H1 (cell line): ENCODE results near the gene PXDC1. TPM values are rescaled to one million over a fixed set of nuclear protein-coding genes. Genes with fewer than 3 reads are reported as not detected.
A peak's percentile ranks its signal among the peaks of the same experiment; 100 is the strongest.

Source experiments
- CTCF ChIA-PET: fragments of 300-600 bp; sonication (Branson Sonifier 250); formaldehyde crosslinking; loops from one replicate; lab custom pipeline; 2021; ENCODE audit not compliant: partially characterized antibody; lab: Charles Lee
- POLR2A ChIA-PET: fragments of 300-600 bp; sonication (Branson Sonifier 250); formaldehyde crosslinking; loops from one replicate; lab custom pipeline; 2021; ENCODE audit warnings: inconsistent platforms; ENCODE audit not compliant: partially characterized antibody; lab: Charles Lee
- DNase-seq, 2 experiments: peaks; one replicate each; pipeline versions ENCODE4 v3.0.0 to v3.0.0-alpha.2; 2010 to 2022; ENCODE audit warnings: low spot score in 2 of 2, low read depth in 1 of 2, mixed read lengths in 1 of 2
- FAIRE-seq: peaks from 2 replicates; lab custom pipeline; 2011; peaks lifted over from hg19 to GRCh38; lab: Jason Lieb, UNC
- H2AFZ ChIP-seq: 2 replicates; pipeline ENCODE4 v1.8.1; 2012; ENCODE audit warnings: low read length, inconsistent platforms
- H2AK5ac ChIP-seq: 2 replicates; pipeline ENCODE4 v1.6.1; 2013; ENCODE audit warnings: low read depth, low read length
- H2BK120ac ChIP-seq: replicated peaks from 2 replicates; pipeline ENCODE3; 2013; ENCODE audit warnings: low read depth, low read length, inconsistent platforms
- H2BK12ac ChIP-seq: 2 replicates; pipeline ENCODE4 v1.6.1; 2013; ENCODE audit warnings: low read depth, low read length
- H2BK15ac ChIP-seq: 2 replicates; pipeline ENCODE4 v1.6.1; 2013; ENCODE audit warnings: low read length
- H2BK20ac ChIP-seq: 2 replicates; pipeline ENCODE4 v1.6.1; 2013; ENCODE audit warnings: low read length
- H2BK5ac ChIP-seq: 2 replicates; pipeline ENCODE4 v1.6.1; 2013; ENCODE audit warnings: low read depth, low read length
- H3K14ac ChIP-seq: 2 replicates; pipeline ENCODE4 v1.6.1; 2013; ENCODE audit warnings: inconsistent platforms; ENCODE audit not compliant: insufficient read length
- H3K18ac ChIP-seq: 2 replicates; pipeline ENCODE4 v1.6.1; 2013; ENCODE audit warnings: low read length; ENCODE audit errors: extremely low read depth
- H3K23ac ChIP-seq: 2 replicates; pipeline ENCODE4 v1.6.1; 2013; ENCODE audit warnings: inconsistent platforms; ENCODE audit not compliant: insufficient read length
- H3K23me2 ChIP-seq: 2 replicates; pipeline ENCODE4 v1.6.1; 2013; ENCODE audit warnings: low read depth, low read length
- H3K27ac ChIP-seq: 2 replicates; pipeline ENCODE4 v1.6.1; 2011; ENCODE audit warnings: low read depth, low read length, inconsistent platforms
- H3K27me3 ChIP-seq, 4 experiments: replicated peaks in 1 of 4; 1 replicate in 1 of 4; 2 replicates in 3 of 4; pipeline versions ENCODE4 v1.6.1 to v1.8.1; 2011 to 2013; ENCODE audit warnings: low read length in 3 of 4, mild to moderate bottlenecking in 3 of 4, inconsistent platforms in 2 of 4, mixed read lengths in 2 of 4, moderate library complexity in 1 of 4; ENCODE audit not compliant: control insufficient read depth in 3 of 4, insufficient read depth in 3 of 4; ENCODE audit errors: extremely low read depth in 1 of 4
- H3K36me3 ChIP-seq, 4 experiments: 2 replicates each; pipeline versions ENCODE4 v1.6.1 to v1.8.1; 2011 to 2013; ENCODE audit warnings: mild to moderate bottlenecking in 4 of 4, low read length in 3 of 4, moderate library complexity in 2 of 4, control low read depth in 1 of 4, inconsistent platforms in 1 of 4; ENCODE audit not compliant: insufficient read depth in 4 of 4, control insufficient read depth in 2 of 4
- H3K4ac ChIP-seq: replicated peaks from 2 replicates; pipeline ENCODE3; 2013; ENCODE audit warnings: low read length, low read depth, mixed read lengths, inconsistent platforms; ENCODE audit not compliant: insufficient read length
- H3K4me1 ChIP-seq, 4 experiments: replicated peaks in 1 of 4; 1 replicate in 1 of 4; 2 replicates in 3 of 4; pipeline versions ENCODE4 v1.6.1 to v1.8.1; 2011 to 2013; ENCODE audit warnings: low read length in 3 of 4, inconsistent platforms in 2 of 4, mixed read lengths in 1 of 4; ENCODE audit not compliant: insufficient read depth in 4 of 4, control insufficient read depth in 3 of 4
- H3K4me2 ChIP-seq, 2 experiments: 2 replicates each; pipeline versions ENCODE4 v1.6.1 to v1.8.1; 2011 to 2013; ENCODE audit warnings: low read depth in 2 of 2, low read length in 2 of 2, control low read depth in 1 of 2, inconsistent platforms in 1 of 2, mild to moderate bottlenecking in 1 of 2; ENCODE audit not compliant: insufficient read depth in 1 of 2
- H3K4me3 ChIP-seq, 4 experiments: fragments of 200-600, 300-600 bp in 1 of 4; sonication (generic), shearing (Covaris generic), sonication (Bioruptor Twin) in 1 of 4; 2 replicates each; pipeline versions ENCODE4 v1.5.1 to v1.8.1; 2011 to 2016; ENCODE audit warnings: low read length in 4 of 4, low read depth in 3 of 4, control low read depth in 2 of 4, inconsistent platforms in 2 of 4, mild to moderate bottlenecking in 2 of 4, mixed read lengths in 1 of 4, moderate library complexity in 1 of 4; ENCODE audit not compliant: insufficient read depth in 2 of 4; ENCODE audit errors: extremely low read depth in 1 of 4
- H3K56ac ChIP-seq: replicated peaks from 2 replicates; pipeline ENCODE3; 2013; ENCODE audit warnings: low read depth, mild to moderate bottlenecking, mixed read lengths, low read length, inconsistent platforms; ENCODE audit not compliant: insufficient read length
- H3K79me1 ChIP-seq: 2 replicates; pipeline ENCODE4 v1.6.1; 2013; ENCODE audit warnings: low read depth, low read length, control low read depth
- H3K79me2 ChIP-seq, 2 experiments: 2 replicates each; pipeline versions ENCODE4 v1.6.1 to v1.8.1; 2012 to 2013; ENCODE audit warnings: low read length in 2 of 2, mild to moderate bottlenecking in 2 of 2, inconsistent platforms in 1 of 2; ENCODE audit not compliant: insufficient read depth in 2 of 2, control insufficient read depth in 1 of 2
- H3K9ac ChIP-seq, 4 experiments: replicated peaks in 1 of 4; 1 replicate in 1 of 4; 2 replicates in 3 of 4; pipeline versions ENCODE4 v1.6.1 to v1.8.1; 2011 to 2013; ENCODE audit warnings: low read depth in 3 of 4, low read length in 3 of 4, control low read depth in 2 of 4, mild to moderate bottlenecking in 2 of 4, moderate library complexity in 2 of 4, inconsistent platforms in 1 of 4; ENCODE audit errors: extremely low read depth in 1 of 4
- H3K9me3 ChIP-seq, 2 experiments: 2 replicates each; pipeline versions ENCODE4 v1.6.1 to v1.8.1; 2012 to 2013; ENCODE audit warnings: mild to moderate bottlenecking in 2 of 2, moderate library complexity in 2 of 2, control low read depth in 1 of 2, inconsistent platforms in 1 of 2, low read depth in 1 of 2, low read length in 1 of 2, mixed read lengths in 1 of 2; ENCODE audit not compliant: insufficient read depth in 2 of 2
- H4K20me1 ChIP-seq, 2 experiments: replicated peaks in 1 of 2; 2 replicates each; pipeline versions ENCODE3 to v1.8.1; 2011 to 2013; ENCODE audit warnings: inconsistent platforms in 2 of 2, low read length in 2 of 2, mild to moderate bottlenecking in 1 of 2; ENCODE audit not compliant: insufficient read depth in 2 of 2, control insufficient read depth in 1 of 2
- H4K5ac ChIP-seq: 2 replicates; pipeline ENCODE4 v1.6.1; 2013; ENCODE audit warnings: low read length, low read depth, mixed read lengths, inconsistent platforms; ENCODE audit not compliant: insufficient read length
- H4K8ac ChIP-seq: 2 replicates; pipeline ENCODE4 v1.8.0; 2013; ENCODE audit warnings: mild to moderate bottlenecking, moderate library complexity, low read length, inconsistent platforms; ENCODE audit not compliant: insufficient read depth; ENCODE audit errors: extremely low read depth
- H4K91ac ChIP-seq: replicated peaks from 2 replicates; pipeline ENCODE3; 2013; ENCODE audit warnings: low read length, mixed read lengths, inconsistent platforms; ENCODE audit not compliant: insufficient read length
- HDAC2 ChIP-seq, 2 experiments: fragments of 300-600 bp in 1 of 2; sonication (generic) in 1 of 2; IDR thresholded peaks; 2 replicates each; pipeline ENCODE4 v1.6.1; 2011 to 2012; ENCODE audit warnings: low read depth in 2 of 2, low read length in 2 of 2, mild to moderate bottlenecking in 2 of 2, moderate library complexity in 2 of 2, borderline replicate concordance in 1 of 2, inconsistent platforms in 1 of 2
- JUN ChIP-seq: IDR thresholded peaks from 2 replicates; pipeline ENCODE4 v1.6.1; 2011; ENCODE audit warnings: low read depth, mild to moderate bottlenecking, improper control_type of control experiment, low read length
- KDM1A ChIP-seq: fragments of 200-600, 300-600 bp; sonication (generic); IDR thresholded peaks from 2 replicates; pipeline ENCODE4 v1.7.1; 2016; ENCODE audit warnings: mild to moderate bottlenecking, low read length, borderline replicate concordance
- SRF ChIP-seq: IDR thresholded peaks from 2 replicates; pipeline ENCODE4 v1.6.1; 2011; ENCODE audit warnings: mild to moderate bottlenecking, low read depth, low read length, moderate library complexity
- TCF12 ChIP-seq: IDR thresholded peaks from 2 replicates; pipeline ENCODE4 v1.6.1; 2011; ENCODE audit warnings: low read depth, mild to moderate bottlenecking, low read length
- WGBS, 2 experiments: shearing (Covaris generic) in 1 of 2; methylation state at CpG; one replicate each; pipeline versions ENCODE4 v1.1.6 to v1.1.7; 2013 to 2015; ENCODE audit warnings: low lambda C conversion rate in 2 of 2, mixed read lengths in 2 of 2, inconsistent platforms in 1 of 2, low coverage in 1 of 2, missing lambda C conversion rate in 1 of 2; ENCODE audit not compliant: insufficient replicate concordance in 2 of 2, insufficient coverage in 1 of 2, insufficient read length in 1 of 2; ENCODE audit errors: extremely low coverage in 1 of 2, missing lambda C conversion rate in 1 of 2; 5-methylcytosine and 5-hydroxymethylcytosine counted together
- polyA plus RNA-seq, 7 experiments: library from polyadenylated mRNA; depleted of rRNA in 3 of 7; stranded (reverse) in 5 of 7; unstranded in 2 of 7; fragments of >200 nt in 5 of 7; fragments of 200-250 nt in 2 of 7; gene quantifications; 1 replicate in 5 of 7; 2 replicates in 1 of 7; 4 replicates in 1 of 7; pipeline versions ENCODE4 v1.2.1 to v1.2.3, GENCODE V29; 2011 to 2013; ENCODE audit warnings: missing spikeins in 2 of 7, mixed read lengths in 2 of 7
- total RNA-seq: library from RNA; stranded (reverse); fragmentation: NEBNext Ultra II Directional; extraction: Animal tissue kit (Norgen Biotek cat#: 25700); gene quantifications from 2 replicates; pipeline ENCODE4 v1.2.1, GENCODE V29; 2021

Gene PXDC1
- total and polyA plus RNA-seq, 2 of the 8 experiments (the other 6 are each of a cell fraction or from before 2014, with no cell fraction given), result 1.7 to 2.0 TPM

- no peak overlapping the region for H3K27ac ChIP-seq
- H2BK20ac ChIP-seq, result no peak overlapping the region
- FAIRE-seq (peak; percentile 75), DNase-seq (no peak)
- no peak overlapping the region for H2AFZ ChIP-seq
- no peak overlapping the region for H3K56ac ChIP-seq
- H3K9ac ChIP-seq, result no peak overlapping the region
- H3K4me2 ChIP-seq, result peak overlapping the region; percentile 53 to 61
- H3K4me1 ChIP-seq, result peaks cover 3 to 20% (median 7%) of the 10 kb centered on the region in 4 experiments
- H2BK5ac ChIP-seq, result no peak overlapping the region
- TF ChIP-seq HDAC2 (IDR thresholded peaks at IDR 0.05; ENCODE audit: borderline replicate concordance in 1 of 2, low read depth in 2 of 2, low read length in 2 of 2) (peak in 1 of 2 experiments; percentile 34; a peak in 1 of 4 replicates), KDM1A (peak; percentile 79), SRF (no peak), JUN (no peak), TCF12 (no peak)
- H3K18ac ChIP-seq, result no peak overlapping the region
- H2AK5ac ChIP-seq, result no peak overlapping the region
- no peak overlapping the region for H4K8ac ChIP-seq
- H3K14ac ChIP-seq, result no peak overlapping the region
- POLR2A ChIA-PET, result interaction anchor here (0.7 to 1.7 kb wide), 5 partner anchors 13 to 65 kb away, joined by 3 to 5 read pairs (median 3); no protein-coding TSS in a partner anchor
- H4K20me1 ChIP-seq, result no peaks in the 10 kb centered on the region
- H3K23ac ChIP-seq, result no peak overlapping the region
- no peak overlapping the region for H2BK120ac ChIP-seq
- no peak overlapping the region for H4K91ac ChIP-seq
- 0 out of 2 replicates have a peak overlapping the region, but pooled peaks have one; percentile 60 for H2BK12ac ChIP-seq
- H3K23me2 ChIP-seq, result peaks cover 13% of the 10 kb centered on the region
- no peaks in the 10 kb centered on the region for H3K79me1 ChIP-seq
- no peaks in the 10 kb centered on the region for H3K79me2 ChIP-seq
- H3K4me3 ChIP-seq, result peak overlapping the region in 1 of 4 experiments; percentile 47; a peak in 3 of 8 replicates
- H3K4ac ChIP-seq, result no peak overlapping the region
- H3K36me3 ChIP-seq, result no peaks in the 10 kb centered on the region
- no peak overlapping the region for H4K5ac ChIP-seq
- no peaks in the 10 kb centered on the region for H3K9me3 ChIP-seq
- peaks cover 9 to 33% (median 28%) of the 10 kb centered on the region in 4 experiments for H3K27me3 ChIP-seq
- 33% methylated on average over 10 of the region's 11 CpGs; no CpG with 5 or more reads in 1 of the 2 experiments for WGBS, 2 experiments
- CTCF ChIA-PET, result interaction anchor here (0.6 to 4.1 kb wide), 15 partner anchors 10 to 414 kb away, joined by 3 to 17 read pairs (median 5); partner anchors contain the start of gene FAM50B
- H2BK15ac ChIP-seq, result no peak overlapping the region
Measured at GRCh38 chr6:3755637-3756545, 4.4 kb upstream of the PXDC1 start.
